HG03135 (cell line): ENCODE results near the gene CAMK2N2.
"Not testable (repeated sequence)": the region's sequence is repeated elsewhere in the genome, so short reads cannot be mapped to it uniquely, and the experiment has no call there.

Experiments
- ATAC-seq: cut with Tn5 transposase; IDR thresholded peaks from one replicate; pipeline ENCODE4 v1.9.1; 2021; ENCODE audit warnings: mild to moderate bottlenecking, moderate library complexity; ENCODE audit not compliant: unreplicated experiment

Gene CAMK2N2

DNA sequence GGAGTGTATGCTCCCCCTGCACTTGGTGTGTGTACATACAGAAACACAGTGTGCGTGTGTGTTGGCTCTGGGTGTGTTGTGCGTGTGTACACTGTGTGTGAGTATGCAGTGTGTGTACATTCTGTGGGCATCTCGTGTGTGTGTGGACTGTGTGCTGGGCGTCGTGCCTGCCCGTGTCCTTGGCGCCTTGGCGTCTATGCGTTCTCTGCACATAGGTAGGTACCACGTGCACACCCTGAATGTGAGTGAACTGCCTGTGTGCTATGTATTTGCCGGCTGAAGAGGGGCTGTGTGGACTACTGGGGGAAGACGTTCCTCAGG is 14.0 kb upstream of the CAMK2N2 start:
- no peak for ATAC-seq

DNA sequence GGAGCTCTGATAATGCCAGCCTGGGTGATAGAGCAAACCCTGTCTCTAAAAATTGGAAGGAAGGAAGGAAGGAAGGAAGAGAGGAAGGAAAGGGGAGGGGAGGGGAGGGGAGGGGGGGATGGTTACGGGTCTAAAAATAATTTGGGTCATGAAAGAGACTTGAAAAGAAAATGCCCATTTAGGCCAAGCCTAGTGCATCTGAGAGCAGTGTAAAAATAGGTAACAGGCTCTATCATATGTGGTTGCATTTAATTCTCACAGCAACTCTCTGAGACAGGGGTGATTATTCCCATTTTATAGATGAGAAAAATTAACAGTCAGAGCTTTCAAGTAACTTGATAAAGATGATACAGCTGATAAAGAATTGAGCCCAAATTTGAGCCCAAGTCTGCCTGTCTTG is 10.9 kb upstream of the CAMK2N2 start:
- no peak for ATAC-seq

DNA sequence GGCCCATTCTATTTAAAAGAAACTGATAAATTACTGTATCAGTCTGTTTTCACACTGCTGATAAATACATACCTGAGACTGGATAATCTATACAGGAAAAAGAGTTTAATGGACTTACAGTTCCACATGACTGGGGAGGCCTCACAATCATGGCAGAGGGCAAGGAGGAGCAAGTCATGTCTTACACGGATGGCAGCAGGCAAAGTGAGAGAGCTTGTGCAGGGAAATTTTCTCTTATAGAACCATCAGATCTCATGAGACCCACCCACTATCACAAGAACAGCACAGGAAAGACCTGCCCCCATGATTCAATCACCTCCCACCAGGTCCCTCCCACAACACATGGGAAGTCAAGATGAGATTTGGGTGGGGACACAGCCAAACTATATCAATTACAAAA is 5.9 kb upstream of the CAMK2N2 start:
- not testable (repeated sequence) for ATAC-seq

DNA sequence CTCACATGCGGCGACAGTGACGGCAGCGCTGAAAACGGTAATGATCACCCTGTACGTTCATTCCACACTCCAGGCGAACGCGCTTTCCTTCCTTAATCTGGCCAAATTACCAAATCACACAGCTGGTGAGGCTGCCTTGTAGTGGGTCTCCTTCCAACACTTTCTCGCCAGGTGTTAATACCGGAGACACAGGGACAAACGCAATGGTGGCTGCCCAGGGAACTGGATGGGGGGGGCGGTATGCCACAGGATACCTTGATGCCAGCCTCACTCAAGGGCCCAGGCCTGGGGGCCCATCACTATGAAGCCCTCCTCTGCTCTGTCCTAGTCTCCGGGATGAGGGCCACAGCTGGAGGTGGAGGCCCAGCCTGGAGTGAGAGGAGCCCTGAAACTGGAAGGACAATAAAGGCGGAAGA is 1.4 kb upstream of the CAMK2N2 start:
- ATAC-seq: no peak

DNA sequence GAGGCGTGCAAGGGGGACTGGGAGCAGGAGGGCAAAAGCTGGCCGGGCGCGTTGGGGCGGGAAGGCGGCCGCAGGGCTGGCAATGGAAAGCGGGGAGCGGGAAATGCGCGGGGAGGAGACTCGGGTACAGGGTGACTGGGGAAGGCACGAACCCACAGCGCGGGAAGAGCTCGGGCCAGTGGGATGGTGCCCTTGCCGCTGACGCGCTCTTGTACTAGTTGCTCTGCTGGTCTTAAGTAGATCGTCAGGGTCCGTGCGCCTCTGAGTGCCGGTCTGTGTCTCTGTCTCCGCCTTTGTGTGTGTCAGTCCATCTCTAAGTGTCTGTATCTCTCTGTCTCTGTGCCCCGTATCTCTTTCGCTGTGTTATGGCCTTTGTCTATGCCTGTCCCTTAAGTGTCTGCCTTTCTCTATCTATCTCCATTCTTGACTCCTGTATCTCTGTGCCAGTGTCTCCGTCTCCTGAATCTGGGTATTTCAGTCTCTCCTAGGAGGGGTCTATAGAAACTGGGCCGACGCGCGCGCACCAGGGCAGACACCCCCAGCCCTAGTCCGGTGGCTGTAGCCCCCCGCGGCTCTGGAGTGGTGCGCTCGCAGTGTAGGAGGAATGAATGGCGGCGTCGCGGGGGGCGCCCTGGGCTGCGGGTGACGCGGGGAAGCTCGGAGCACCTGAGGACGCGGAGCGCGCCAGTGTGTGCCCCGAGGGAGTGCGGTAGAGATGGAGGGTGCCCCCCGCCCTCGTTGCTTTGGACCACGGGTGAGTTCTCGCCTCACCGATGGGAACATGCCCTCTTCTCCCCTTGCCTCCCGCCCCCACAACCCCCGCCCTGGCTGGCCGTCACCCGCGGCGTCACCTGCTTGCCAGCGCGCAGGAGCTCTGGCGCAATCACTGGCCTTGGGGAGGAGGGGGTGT is 756 bp upstream of the CAMK2N2 start:
- ATAC-seq: no peak

DNA sequence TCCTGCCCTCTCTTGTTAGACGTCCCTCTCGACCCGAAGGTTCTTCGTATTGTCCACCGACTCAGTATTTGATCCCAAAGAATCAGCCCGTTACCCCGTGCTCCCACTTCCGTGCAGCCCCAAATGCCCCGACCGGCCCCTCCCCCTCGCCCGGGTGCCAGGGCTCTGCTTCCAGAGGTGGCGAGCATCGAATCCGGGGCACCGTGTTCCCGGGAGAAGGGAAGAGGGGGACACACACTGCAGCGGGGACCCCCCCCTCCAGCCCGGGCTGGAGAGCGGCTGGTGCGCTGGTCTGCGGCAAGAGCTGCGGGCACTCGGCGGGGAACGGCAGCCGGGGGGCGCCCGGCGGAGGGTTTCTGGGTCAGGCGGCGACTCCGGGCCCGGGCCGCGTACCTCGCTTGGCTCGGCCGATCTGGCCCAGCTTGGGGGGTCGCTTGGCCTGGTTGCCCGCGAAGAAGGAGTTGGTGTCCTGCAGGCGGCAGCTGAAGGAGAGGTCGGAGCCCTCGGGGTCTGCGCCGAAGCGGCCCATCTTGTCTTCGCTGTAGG is 556 bp downstream of the CAMK2N2 start:
- ATAC-seq: no peak

DNA sequence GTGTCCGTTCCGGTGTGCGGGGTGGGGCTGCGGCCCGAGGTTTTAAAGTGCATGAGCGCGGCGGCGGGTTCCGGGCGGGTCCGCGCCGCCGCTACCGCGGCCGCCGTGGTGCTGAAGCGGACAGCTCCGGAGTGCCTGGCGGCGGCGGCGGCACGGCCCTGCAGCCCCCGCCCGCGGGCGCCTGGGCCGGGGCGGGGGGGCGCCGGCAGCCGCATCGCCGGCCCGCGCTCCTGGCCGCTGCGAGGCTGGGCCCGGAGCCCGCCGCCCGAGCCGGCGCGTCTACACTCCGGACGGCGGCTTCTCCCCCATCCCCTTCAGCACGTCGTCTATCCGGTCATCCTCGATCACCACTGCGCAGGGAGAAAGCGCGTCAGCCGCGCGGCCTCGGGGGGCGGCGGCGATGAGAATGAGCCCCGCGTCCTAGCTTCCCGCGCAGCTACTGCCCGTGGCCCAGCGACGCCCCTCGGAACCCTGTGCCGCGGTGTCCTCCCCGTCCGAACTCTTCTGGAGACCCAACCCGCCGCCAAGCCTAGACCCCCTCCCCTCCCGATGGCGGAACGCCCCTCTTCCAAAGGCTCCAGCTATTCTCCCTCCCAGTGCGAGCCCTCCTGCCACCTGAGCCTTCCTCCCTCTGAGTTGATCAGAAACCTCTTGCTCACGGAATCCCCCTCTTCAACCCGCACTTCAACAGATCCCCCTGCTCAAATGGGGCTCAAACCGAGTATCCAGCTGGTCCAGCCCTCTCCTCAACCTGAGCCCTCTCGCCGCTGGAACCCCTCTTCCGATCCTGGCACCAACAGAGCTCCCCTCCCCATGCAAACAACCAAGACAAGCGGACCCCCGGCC is 1.3 kb downstream of the CAMK2N2 start:
- ATAC-seq: no peak

DNA sequence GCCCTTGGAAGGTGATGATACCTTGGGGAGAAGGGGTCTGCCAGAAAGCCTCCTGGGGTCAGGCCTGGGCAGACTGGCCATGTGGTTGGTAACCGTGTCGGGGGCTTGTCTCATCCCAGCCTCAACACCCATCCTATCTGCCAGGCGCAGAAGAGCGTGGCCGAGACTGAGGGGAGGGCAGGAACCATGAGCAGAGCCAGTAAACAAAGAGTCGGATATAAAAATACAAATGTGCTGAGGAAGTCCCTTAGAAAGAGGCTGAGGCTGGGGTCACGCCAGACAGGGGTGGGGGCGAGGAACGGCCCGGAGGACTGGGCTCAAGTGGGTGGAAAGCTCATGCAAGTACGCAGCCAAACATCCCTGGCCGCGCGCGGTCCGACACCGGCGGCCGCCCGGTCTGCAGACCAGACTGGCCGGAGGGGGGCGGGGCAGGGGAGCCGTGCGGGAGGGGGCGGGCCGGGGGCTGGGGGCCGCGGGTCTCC is 1.9 kb downstream of the CAMK2N2 start:
- ATAC-seq: no peak

DNA sequence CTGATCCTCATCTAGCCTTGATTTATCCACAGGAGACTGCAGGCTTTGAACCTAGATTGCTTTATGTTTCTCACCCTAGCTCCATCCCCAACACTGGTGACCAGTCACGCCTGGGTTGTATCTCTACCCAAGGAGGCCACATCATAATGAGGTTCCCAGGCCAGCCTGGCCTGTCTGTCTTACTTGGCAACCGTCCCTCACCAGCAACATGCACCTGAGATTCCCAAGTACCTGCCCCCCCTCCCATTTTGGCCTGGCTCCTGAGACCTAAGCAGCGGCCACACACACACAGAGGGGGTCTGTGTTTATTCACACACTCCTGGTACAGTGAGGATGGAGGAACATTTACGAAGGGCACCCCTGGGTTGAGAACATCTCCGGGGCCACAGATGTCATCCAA is 2.4 kb downstream of the CAMK2N2 start:
- ATAC-seq: no peak

DNA sequence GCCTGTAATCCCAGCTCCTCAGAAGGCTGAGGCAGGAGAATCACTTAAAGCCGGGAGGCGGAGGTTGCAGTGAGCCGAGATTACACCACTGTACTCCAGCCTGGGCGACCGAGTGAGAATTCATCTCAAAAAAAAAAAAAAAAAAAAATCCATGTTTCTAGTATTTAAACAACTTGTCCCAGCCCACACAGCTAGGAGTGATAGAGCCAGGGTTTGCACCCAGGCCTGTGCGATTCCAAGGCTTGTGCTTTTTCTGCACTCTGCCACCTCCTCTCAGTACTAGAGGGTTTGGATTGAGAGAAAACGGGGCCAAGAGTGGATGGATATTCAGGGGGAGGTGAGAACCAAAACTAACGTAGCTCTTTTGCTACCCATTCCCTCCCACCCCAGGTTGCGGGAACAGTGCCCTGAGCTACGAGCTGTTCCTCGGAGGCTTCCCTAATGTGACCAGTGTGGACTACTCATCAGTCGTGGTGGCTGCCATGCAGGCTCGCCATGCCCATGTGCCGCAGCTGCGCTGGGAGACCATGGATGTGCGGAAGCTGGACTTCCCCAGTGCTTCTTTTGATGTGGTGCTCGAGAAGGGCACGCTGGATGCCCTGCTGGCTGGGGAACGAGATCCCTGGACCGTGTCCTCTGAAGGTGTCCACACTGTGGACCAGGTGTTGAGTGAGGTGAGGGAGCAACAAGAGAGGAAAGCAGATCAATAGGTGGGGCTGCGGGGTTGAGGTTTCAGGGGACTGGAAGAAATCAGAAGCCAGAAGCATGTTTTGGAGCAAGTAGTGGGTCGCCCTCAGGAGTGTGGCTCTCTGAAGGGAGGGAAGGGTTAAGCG is 4.1 kb downstream of the CAMK2N2 start:
- ATAC-seq: no peak

DNA sequence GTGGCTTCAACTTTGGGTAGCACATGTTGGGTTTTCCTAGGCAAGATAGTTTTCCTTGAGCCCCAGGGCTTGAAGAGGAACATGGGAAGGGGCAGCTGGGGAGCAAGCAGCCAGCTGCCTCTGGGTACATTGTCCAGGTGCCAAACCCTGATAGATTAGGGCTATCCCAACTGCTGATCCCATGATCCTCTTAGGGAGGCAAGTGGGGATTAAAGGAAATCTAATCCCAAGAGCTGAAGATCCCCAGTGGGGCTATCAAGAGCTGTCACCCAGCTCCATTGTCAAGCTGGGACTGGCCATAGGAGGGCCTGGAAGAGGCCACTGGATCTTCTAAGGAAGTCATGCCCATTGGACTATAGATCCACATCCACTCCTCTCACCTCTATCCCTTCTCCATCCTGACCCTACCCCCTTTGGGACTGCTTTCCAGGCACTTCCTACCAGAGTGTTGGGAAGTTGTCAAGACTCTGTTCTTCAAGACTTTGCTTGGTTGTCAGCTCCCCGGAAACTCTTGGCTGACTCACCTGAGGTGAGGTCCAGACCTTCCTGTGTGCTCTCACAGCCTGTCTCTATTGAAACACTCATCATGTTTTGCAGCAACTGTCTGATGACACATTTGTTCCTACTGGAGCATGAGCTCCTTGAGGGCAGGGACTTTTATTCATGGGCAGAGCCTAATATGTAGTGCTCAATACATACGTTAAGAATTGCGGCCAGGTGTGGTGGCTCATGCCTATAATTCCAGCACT is 5.9 kb downstream of the CAMK2N2 start:
- no peak for ATAC-seq

DNA sequence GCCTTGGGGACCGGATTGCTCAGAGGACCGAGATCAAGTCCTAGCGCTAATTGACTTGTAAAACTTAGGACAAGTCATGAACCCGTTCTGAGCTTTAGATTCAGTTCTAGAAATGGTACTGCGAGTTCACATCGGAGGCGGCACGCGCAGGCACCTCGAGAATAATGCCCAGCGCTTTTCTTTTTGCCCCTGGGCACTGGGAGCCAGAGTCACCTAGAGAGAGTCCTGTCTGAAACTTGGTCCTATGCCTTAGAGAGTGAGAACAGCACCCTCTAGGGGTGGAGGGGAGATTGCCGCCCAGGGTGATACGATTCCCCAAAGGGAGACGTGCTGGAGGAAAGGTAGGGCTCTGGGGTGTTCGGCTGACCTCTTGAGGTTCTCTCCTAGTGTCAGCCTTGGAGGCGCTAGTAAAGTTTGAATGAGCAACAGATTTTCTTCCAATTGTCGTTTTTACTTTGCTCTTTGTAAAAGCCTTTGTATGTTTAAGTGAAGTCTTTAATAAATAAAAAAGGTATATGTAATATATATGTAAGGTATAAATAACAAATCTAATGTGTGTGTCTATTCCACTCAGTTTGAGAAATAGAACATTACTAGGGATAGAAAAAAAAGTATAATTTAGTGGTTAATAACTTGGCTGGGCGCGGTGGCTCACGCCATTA is 11.1 kb downstream of the CAMK2N2 start:
- peak; percentile 66 for ATAC-seq

DNA sequence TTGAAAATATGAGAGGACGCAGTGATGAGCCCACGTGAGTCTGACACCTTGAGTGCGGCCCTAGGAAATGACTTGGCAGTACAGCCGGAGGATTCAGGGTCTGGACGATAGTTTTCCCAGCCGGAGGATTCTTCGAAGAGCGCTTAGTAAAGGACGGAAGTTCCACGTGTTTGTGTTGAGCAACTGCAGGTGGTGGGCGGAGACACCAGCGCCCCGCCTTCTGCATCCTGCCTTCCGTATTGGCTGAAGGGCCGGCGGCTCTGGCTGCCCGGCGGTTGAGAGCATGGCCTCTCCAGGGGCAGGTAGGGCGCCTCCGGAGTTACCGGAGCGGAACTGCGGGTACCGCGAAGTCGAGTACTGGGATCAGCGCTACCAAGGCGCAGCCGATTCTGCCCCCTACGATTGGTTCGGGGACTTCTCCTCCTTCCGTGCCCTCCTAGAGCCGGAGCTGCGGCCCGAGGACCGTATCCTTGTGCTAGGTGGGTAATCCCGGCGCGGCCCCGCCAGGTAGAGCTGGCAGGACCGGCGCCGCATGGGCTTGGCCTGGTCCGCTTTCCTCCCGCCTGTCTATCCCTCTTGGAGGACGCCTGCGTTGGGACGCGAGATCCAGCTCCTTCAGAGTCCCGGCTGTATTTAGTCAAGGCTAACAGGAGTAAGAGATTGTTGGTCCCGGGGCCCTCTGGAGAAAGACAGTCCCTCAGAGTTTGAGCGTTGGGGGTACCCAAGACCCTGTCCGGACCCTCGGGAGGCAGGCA is 11.8 kb downstream of the CAMK2N2 start, which contains the start of gene EEF1AKMT4:
Gene EEF1AKMT4 (plus strand): TSS at position 261 of the 755 bp plus-strand sequence. CDS start 23 bp downstream, at position 284.
- peak; percentile 85 for ATAC-seq

DNA sequence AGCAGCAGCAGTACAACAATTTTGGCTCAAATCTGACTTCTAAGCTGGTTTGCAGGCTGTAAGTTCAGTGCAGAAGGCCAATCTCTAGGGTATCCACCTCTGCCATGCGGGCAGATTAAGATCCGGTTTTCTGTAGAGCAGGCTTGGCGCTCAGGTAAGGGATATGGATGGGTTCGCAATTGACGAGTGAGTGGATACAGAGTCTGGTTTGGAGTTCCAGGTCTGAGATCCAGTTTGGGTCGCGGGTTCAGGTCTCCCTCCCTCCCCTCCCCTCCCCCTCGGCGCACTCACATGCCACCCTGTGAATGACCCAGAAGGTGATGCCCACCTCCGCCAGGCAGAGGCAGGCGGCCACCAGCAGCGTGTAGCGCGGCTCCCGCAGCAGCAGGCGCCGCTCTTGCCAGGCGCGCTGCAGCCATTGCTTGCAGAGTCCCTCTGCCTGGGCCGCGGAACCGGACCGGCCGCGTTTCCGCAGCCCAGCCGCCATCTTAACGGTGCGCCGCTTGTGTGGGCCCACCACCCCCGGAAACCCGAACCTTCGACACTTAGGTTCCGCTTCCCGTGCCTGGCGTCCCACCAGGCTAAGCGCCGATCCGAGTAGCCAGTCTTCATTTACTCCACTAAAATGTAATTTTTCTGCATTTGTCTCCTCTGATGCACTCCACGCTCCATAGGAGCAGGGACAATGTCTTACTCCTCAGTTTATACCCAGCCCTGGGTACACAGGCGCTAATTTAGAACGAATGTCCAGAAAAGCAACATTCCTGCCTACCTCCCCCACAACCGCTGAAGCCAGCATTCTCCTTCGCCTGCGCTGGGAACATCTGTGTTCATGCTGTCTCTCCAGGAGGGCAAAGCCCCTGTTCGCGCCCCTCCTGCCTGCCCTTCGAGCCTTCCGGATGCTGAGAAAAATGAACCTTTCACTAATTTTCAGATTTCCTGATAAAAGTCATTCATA is 12.6 kb downstream of the CAMK2N2 start, which contains the start of gene ALG3:
Gene ALG3 (minus strand): TSS at position 509 of the 958 bp plus-strand sequence. CDS start 22 bp downstream, at position 487.
- peak; percentile 52 for ATAC-seq

DNA sequence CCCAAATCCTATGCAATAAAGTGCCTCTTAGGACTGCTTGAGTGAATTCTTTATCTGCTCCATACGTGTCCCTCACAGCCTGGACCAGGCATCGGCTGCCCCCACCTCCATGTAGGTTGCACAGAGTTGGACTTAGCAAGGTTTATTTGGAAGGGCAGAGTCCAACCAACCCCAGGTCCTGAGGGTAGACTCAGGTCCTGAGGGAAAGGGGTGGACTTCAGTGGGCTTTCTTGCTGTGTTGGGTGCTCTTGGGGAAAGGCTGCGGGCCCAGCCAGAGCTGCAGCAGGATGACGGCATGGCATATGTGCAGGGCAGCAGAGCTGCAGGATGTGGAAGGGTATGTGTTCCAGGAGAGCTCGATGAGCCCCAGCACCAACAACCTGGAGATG is 19.1 kb downstream of the CAMK2N2 start:
- no peak for ATAC-seq

DNA sequence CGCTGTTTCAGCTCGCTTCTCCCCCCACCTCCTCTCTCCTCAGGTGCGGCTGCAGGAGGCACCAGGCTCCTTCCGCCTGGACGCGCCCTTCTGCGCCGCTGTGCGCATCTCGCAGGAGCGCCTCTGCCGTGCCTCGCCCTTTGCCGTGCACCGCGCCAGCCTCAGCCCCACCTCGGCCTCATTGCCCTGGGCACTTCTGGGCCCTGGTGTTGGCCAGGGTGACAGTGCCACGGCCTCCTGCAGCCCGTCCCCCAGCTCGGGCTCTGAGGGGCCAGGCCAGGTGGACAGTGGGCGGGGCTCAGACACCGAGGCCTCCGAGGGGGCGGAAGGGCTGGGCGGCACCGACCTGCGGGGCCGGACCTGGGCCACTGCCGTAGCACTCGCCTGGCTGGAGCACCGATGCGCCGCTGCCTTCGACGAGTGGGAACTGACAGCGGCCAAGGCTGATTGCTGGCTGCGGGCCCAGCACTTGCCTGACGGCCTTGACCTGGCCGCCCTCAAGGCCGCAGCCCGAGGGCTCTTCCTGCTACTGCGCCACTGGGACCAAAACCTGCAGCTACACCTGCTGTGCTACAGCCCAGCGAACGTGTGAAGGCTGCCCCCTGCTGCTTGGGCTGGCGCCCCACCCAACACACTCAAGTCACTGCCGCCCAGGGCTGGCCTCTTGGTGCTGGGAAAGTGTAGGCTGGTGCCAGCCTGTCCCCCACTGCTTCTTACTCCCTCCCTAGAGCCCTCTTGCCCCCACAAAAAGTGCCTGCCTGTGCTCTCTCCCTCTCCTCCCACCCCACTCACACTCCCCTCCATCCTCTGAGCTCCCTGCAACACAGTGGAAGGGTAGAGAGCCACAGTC is 19.7 kb downstream of the CAMK2N2 start:
- ATAC-seq: no peak

DNA sequence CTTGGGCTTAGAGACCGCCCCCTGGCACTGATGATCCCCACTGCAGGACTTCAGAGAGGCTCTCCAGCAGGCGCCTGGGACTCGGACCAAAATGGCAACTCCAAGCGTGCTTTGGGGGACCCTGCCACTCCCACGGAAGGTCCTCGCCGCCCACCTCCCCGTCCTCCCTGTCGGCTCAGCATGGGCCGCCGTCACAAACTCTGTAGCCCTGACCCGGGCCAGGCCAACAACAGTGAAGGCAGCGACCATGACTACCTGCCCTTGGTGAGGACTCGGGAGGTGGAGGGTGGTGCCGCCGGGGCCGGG is 20.3 kb downstream of the CAMK2N2 start:
- no peak for ATAC-seq
